T follicular helper cell (primary cell): ENCODE results near the gene GNAS.
"Not testable (repeated sequence)": the region's sequence is repeated elsewhere in the genome, so short reads cannot be mapped to it uniquely, and the experiment has no call there.

ENCODE experiments used
- DNase-seq: peaks from one replicate; pipeline ENCODE4 v3.0.0-alpha.2; 2020; ENCODE audit warnings: low read depth
- total RNA-seq, 2 experiments: gene quantifications; one replicate each; lab custom pipeline; 2026; lab: John Stamatoyannopoulos, UW

GNAS gene
- total RNA-seq = 352 to 676 reads per million in 2 experiments

DNA sequence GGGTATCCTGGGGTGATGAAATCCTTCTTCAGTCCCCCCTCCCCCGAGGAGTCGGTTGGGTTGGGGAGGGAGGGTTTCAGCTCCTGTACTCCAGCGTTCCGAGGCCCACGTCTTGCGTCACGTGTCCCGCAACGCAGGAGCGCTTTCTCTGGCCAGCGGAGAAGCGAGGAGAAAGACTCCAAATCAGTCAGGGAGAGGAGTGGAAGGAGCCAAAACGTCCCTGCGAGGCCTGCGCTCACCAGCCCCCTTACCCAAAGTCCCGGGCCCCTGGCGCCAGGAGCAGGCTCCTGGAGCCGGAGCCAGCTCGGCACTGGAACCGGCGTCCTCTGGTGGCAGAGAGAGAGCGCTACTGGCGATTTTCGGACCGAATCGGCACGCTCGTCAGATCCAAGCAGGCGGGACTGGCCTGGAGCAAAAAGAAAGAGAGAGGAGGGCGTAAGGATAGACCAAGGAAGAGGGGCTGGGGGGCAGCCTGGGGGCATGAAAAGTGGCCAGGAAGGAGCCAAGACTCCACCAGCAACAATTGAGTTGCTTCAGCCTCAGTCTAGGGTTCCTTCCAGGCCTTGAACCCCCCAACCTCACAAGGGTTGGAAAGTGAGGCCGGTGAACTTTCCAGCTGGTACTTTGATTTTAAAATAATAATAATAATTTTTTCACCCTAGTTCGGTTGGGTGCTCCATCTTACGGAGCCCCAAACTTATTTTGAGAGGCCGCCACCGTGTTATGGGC is at the start of gene GNAS:
Gene GNAS, plus strand, starts transcription at position 174 of the 729 bp plus-strand sequence.
- peak; percentile 49 for DNase-seq

DNA sequence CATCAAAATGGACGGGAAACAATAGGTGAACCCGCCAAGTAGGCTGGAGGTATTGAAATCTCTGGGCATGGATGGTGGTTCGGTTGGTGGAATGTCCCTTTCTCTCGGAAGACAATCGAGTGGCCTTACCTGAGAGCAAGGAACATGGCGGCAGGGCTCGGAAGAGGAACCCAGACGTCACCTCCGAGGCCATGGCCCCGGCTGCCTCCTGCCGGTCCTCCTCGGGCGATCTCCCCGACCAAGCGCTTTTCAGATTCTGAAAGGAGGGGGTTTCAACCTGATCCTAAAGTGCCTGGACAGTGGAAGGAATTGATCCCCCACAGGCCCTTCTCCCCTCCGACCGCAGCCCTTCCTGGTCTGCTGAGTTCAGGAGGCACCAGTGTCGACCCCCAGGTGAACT is 49.0 kb upstream of the GNAS start:
- DNase-seq = no peak

DNA sequence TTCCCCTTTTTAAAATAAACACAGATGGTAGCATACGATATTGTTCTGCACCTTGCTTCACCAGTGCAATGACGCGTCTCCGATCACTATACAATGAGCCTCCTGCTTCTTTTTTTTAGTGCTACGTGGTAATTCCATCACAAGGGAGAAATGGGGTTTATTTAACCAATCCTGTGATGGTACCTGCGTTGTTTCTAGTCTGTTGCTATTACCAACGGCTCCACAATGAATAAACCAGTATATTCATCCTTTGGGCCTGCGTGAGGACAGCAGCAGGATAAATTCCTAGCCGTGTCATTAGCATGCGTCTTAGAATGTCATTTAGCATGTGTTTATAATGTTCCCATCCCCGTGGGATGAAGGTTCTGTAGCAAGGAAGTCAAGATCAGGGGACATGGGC is 44.7 kb upstream of the GNAS start:
- DNase-seq = no peak

DNA sequence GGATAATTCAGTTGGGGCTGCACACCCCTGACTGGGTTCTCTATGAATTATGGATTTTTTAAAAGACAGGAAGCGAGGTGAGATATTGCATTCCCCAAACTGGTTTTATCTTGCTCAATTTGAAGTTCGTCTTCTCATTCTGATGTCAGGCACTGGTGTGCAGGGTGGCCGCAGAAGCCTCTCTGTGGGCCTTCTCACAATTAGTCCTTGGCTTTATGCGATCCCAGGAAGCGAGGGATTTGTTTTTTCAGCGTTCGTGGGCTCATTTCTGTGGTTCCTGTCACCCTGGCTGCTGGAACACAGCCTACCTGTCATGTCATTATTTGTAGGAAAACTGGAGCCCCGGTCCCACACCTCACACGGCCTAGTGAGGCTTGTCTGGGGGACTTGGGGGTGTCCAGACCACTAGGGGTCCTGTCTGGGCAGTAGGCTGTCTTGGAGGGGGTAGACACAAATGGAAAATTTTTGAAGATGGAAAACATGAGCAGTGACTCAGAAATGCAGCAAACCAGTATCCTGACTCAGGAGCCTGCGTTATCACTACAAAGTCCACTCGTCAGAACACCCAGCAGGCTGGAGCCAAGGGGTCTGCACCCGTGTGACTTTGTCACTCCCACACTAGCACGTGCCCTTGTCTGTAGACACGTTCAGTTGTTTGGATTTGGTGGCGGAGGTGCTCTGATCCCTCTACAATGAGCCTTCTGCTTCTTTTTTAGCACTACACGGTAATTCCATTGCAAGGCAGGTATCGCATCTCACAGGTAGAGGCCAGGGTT is 44.1 kb upstream of the GNAS start:
- DNase-seq = no peak

DNA sequence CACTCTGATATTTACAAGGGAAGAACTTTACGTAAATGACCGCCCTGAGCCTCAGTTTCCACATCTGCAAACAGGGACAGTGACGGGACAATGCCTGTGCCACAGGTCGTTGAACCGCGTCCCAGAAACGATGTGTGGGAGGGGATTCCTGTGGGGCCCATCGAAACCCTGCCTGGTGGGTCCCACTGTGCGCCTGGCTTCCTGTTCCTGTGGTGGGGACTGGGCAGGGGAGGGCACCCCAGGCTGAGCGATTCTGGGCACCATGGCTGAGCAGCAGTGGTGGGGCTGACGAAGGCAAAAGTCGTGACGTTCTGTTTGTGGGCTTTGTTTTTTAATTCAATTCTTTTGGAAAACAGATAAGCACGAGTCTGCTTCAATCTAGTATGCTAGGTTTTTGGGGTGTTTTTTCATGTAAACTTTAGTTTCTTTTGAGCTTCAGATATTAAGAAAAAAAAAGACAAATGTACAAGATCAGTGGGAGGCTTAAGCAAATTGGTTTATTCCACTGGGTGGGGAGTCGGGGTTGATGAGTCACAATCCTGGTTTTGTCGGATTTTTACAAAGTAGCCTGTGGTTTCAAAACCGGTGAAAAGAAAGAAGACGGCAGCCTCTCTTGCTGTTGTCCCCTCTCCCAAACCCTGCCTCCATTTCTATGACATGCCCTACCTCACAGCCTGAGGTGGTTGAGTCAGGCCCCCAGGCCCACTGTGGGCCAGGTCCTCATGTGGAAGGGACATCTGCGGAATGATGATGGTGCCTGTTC is 42.2 kb upstream of the GNAS start:
- no peak for DNase-seq

DNA sequence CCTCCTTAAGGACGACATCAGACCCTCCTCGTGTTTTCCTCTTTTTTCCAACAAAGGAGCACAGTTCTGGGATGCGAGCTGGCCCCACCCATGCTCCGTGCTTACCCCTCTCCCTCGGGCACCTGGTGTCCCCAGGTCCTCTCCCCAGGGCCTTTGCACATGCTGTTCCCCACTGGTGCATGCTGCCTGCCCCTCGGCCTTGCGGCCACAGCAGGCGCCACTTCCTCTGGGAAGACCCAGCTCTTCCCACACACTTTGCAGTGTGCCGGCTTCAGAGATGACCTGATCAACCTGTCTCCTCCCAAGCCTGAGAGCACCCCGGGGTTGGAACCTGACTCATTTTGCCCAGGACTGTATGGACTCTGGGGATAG is 41.7 kb upstream of the GNAS start:
- DNase-seq = no peak

DNA sequence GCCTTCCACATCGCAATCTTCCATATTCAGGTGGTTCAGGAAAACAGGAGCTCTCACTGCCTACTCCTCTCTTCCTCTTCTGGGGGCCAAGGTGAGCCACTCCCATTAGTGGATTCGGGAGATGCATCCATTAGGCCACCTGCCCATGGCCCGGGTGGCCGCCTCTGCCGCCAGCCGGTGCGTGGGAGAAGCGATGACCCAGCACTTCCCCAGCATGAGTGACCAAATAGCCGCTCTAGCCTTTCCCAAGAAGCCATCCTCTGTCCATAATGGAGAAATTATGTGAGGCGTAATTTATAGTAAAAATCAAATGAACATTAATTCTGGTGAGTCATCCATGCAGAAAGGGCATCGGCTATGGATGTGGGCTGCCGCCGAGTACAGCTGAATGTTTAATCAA is 41.2 kb upstream of the GNAS start:
- no peak for DNase-seq

DNA sequence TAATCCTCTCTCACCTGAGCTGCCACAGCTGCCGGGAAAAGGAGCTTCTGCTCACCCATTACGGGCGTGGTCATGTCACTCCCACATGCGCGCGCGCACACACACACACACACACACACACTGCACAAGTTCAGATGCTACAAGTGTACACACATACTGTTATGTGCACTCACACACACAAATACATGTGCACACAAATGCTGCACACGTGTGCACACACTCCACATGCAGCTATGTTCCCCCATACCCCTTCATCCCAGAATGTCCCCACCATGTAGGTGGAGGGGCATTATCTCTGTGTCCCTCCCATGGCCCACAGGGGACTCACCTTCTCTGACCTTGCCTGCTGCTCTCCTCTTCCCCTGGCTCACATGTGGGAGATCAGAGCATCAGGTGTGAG is 39.1 kb upstream of the GNAS start:
- DNase-seq = no peak

DNA sequence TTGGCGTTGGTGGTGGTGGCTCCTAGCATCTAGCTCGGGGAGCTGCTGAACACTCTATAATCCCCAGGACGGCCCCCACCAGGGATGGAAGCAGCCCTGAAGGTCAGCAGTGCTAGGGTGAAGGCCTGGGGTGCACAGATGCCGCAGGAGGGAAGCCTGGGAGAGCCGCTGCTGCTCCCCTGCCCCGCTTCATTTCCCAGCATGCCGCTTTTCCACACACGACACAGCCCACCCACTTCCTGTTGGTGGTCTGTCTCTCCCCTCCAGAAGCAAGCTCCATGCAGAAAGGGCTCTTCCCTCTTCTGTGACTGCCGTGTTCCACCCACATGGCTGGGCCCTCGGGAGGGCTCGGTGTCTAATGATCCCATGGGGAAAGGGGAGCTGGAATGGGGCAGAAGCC is 37.1 kb upstream of the GNAS start:
- no peak for DNase-seq

DNA sequence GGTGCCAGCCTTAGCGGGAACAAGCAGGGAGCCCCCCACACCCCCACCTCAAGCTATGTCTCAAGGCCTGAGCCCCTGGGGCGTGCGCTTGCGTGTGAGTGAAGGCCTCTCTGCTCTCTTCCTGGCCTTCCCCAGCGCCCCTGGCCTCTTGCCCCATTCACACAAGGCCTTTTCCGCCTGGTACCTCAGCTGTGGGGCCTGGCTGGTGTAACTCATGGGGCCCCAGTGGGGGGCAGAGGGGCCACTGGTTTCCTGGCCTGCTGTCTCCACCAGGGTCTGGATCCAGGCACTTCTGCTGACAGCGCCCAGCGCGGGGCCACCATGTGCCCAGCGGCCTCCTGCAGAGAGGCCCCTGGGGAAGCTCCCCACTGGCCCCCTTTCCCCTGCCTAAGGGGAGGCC is 36.5 kb upstream of the GNAS start:
- no peak for DNase-seq

DNA sequence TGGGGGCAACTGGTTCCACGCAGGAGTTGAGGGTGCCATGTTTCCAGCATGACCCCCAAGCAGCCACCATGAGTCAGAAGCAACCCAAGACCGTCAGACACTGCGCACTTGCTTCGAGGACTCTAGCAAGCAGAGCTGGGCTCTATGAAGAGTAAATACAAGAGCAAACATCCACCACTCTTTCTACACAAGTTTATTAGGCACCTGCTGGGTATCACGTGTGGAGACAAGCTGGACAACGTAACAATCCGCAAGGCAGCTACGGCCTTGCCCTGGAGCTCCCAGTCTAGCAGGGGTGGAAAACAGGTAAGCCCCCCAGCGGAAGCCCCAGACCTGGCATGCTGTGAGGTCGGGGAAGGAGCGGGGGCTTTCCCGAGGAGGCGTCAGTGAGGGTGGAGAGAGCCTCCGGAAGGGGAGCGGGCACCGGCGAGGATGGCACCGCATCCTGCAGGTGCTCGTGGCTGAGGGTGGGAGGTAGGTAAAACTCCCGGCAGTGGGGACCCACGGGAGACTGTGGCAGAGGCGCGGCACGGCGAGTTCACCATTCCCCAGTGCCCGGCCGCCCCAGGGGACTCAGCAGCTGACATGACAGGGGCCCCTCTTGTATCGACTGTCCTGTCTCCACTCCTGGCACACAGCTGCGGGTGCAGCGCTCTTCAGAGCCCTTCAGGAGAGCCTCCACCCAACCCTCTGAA is 35.4 kb upstream of the GNAS start:
- no peak for DNase-seq

DNA sequence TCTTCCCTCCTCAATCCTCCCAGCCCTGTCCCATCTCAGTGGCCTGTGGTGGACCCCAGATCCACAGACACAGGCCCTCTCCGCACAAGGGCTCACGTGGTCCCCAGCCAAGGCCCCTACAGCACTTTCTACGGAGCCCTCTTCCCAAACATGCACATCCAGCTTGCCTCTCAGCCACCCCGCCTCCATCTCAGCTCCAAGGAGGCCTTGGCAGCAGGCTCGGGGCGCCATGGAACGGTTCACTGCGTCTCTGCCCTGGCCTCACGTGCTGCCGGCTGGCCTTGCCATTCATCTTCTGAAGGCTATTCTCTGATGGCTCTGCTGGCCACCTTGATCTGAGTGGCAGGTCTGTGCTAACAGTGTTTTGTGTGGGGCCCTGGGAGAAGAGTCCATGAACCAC is 34.8 kb upstream of the GNAS start:
- no peak for DNase-seq

DNA sequence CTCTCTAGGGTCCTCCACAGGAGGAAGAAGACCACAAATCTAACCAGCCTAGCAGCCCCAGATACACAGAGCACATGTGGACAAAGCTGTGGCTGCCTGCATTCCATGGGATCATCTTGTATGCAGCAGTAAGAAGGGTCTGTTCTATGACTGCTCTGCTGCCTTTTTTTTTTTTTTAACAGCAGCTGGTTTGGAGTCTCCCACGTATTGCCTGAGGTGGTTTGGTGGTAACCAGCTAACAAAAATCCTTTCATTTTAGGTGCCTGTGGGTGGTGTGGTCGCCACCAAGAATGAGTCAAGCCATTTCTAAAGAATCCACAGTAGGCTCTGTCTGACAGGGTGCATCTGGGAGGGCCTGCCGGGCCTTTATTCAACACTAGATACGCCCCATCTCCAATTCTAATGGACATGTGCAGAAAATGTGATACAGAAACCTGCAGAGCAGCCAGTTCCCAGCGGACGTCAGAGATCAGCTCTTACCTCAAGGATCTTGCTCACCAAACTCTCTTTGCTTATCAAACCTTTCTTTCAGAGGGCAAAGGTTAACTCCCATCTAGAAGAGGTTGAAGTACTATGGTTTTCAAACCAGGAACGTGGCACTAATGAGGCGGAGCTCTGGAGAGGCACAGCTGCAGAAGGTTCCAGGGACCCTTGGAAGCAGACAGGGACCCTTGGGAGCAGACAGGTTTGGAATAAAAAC is 33.8 kb upstream of the GNAS start:
- no peak for DNase-seq

DNA sequence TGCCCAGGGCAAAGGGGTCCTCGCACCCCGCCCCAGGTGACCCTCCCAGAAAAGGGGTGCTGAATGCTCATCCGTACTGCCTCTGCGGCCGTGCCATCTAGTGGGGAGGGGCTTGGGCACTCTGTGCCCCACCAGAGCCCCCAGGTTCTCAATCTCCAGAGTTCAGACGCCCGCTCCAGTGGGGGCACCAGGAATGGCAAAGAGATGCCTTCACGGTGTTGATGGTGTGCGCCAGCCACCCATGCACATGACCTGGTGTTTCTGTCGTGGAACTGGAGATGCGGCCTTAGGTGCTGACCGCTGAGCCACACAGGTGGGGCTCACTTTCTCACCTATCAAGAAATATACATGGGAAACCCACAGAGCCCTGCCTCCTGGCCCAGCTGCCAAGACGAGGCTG is 32.6 kb upstream of the GNAS start:
- no peak for DNase-seq

DNA sequence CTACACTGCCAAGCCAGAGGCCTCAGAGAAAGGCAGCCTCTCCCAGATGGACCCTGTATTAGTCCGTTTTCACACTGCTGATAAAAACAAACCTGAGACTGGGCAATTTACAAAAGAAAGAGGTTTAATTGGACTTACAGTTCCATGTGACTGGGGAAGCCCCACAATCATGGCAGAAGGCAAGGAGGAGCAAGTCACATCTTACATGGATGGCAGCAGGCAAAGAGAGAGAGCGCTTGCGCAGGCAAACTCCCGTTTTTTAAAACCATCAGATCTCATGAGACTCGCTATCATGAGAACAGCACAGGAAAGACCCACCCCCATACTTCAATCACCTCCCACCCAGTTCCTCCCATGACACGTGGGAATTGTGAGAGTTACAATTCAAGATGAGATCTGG is 32.0 kb upstream of the GNAS start:
- DNase-seq = not testable (repeated sequence)

DNA sequence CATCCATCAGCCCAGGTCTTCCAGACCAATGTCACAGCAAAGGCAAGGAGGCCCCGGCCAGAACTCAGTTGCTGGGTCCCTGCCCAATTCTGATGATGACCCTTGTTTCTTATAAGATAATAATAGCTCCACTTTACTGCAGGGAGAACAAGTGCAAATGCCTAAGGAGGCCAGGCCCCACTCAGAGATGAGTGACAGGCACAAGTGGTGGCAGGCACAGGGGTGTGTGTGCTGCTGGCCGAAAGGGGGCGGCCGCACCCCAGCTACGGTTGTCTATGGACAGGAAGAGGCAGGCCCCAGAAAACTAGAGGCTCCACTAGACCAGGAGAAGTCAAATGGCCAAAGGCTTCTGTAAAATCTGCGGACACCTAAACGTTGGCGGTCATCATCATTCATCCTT is 30.4 kb upstream of the GNAS start:
- DNase-seq = no peak

DNA sequence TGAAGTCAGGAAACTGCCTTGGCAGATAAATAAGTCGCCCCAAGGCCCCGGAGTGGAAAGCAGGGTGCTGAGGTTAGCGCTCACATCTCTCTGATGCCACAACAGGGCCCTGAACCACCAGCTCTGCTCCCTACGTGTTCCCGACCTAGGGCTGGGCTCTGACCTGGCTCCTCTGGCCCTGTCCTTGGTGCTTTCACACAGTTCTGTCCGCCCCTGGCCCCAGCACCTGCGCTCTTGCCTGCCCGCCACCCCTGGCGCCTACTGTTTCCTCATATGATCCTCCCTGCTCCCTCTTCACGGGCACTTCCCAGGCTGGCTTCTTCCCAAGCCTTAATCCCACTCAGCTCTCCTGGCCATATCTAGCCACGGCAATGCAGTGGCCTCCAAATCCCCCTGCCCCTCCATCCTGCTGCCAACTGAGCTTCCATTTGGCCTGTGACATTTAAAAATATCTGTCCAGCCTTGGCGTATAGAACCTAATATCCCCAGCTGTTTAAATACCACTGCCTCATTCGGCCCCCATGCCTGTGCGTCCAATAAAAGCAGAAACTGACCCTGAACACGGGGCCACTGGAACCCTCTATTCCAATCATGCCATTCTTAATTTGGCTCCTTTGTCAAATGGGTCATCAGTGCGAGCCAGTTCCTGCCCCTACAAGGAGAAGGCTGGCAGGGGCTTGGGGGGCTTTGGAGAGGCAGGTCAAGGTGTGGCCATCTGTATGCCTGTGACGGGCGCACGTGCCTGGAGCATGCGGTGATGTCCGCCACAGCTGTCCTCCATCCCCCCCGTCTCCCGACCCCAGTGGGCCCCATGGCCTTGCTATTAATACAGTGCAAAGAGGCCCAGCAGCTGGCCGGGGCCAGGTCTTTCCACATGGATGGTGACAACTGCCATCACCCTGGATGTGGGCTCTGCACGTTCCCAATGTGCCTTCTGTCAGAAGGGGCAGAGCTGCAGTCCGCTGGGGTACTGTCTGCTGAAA is 29.5 kb upstream of the GNAS start:
- DNase-seq = no peak

DNA sequence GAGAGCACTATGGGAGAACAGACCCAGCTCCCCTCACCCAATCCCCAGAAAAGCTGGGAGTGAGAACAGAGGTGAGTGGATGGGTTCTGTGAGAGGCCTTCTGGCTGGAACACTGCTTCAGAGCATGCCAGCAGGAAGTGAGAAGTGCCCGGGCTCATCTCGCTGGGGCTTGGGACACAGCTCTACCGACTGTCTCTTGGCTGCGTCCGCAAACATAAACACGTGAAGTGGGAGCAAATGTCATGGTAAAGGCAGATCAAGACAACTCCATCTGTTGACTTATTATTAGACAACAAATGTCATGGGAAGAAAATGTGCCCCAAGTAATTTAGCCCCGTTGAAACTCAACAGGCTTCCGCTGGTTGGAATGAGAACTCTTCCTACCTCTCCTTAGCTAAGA is 27.7 kb upstream of the GNAS start:
- DNase-seq = no peak

DNA sequence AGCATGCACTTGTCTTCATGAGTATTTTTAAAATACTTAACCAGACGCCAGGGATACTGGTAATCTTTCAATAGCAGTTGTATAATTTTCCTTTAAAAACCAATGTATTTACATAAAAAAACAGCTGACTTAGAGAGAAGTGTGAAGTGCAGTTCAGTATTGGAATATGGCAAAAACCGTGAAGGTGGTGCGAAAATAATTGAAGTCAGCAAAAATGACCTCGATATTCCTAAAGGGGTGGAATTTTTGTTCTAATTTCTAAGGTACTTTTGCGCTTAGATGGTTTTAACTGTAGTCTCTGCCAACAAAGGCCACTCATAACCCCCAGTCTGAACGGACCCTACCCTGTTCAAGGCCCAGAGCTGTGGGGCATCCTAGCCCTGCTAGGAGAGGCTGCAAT is 27.1 kb upstream of the GNAS start:
- DNase-seq = no peak

DNA sequence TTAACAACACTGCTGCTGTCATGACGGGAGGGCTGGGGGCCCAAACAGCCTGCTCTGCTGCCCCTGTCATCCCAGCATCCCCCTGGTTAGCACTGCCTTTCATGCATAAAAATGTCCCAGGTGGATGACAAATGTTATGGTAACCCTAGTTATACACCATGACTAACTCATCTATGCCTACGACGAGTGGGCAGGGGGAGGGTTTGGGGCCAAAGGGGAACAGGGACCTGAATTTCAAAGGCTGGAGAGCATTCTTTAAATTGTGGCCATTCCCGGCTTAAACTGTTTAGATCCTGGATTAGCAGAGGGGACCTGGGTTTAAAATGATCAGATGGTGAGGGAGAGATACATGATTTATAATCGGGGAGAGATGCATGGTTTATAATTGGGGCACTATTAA is 26.2 kb upstream of the GNAS start:
- no peak for DNase-seq
